ENCODE results near the gene TBL1X.

GRCh38 chrX:9573282-9574106 lies 108.6 kb downstream of the TBL1X start:
- TF ChIP-seq, protein P1, sequence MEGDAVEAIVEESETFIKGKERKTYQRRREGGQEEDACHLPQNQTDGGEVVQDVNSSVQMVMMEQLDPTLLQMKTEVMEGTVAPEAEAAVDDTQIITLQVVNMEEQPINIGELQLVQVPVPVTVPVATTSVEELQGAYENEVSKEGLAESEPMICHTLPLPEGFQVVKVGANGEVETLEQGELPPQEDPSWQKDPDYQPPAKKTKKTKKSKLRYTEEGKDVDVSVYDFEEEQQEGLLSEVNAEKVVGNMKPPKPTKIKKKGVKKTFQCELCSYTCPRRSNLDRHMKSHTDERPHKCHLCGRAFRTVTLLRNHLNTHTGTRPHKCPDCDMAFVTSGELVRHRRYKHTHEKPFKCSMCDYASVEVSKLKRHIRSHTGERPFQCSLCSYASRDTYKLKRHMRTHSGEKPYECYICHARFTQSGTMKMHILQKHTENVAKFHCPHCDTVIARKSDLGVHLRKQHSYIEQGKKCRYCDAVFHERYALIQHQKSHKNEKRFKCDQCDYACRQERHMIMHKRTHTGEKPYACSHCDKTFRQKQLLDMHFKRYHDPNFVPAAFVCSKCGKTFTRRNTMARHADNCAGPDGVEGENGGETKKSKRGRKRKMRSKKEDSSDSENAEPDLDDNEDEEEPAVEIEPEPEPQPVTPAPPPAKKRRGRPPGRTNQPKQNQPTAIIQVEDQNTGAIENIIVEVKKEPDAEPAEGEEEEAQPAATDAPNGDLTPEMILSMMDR (conservative IDR thresholded peaks at IDR 0.05; ENCODE audit: low read depth, low read length): no peak
- TF ChIP-seq EZH2 (IDR thresholded peaks at IDR 0.05; ENCODE audit: low read length, unreplicated experiment) (no peak), EZH2phosphoT487 (IDR thresholded peaks at IDR 0.05; ENCODE audit: borderline replicate concordance, low read length) (no peak)
